Activated T-helper 1 cell treated with anti-CD3 and anti-CD28 coated beads, Interleukin-12 subunit alpha, Interleukin-12 subunit beta, Interleukin-2, Interleukin-4 antibody, amounts not matched to agents 30 ng/mL and 10 ng/mL and 1 ng/mL, durations not matched to agents 14 hours and 24 hours and 36 hours (primary cell): ENCODE measurements around the gene TSPO2. TPM values are rescaled to one million over a fixed set of nuclear protein-coding genes. Genes with fewer than 3 reads are reported as not detected.
A peak's percentile ranks its signal among the peaks of the same experiment; 100 is the strongest.

ENCODE experiments used
- DNase-seq: peaks from one replicate; pipeline ENCODE4 v3.0.0; 2021; ENCODE audit warnings: low spot score
- H3K27ac Mint-ChIP-seq: one replicate; pipeline ENCODE4 v1.8.0; 2021; ENCODE audit warnings: mild to moderate bottlenecking, mixed read lengths
- H3K27me3 Mint-ChIP-seq: one replicate; pipeline ENCODE4 v1.8.0; 2022; ENCODE audit warnings: mild to moderate bottlenecking, moderate library complexity, mixed read lengths; ENCODE audit not compliant: insufficient read depth
- H3K36me3 Mint-ChIP-seq: one replicate; pipeline ENCODE4 v1.8.0; 2021; ENCODE audit warnings: low read depth, mixed read lengths
- H3K4me1 Mint-ChIP-seq: one replicate; pipeline ENCODE4 v1.8.0; 2021; ENCODE audit warnings: low read depth, mixed read lengths
- H3K4me3 Mint-ChIP-seq: one replicate; pipeline ENCODE4 v1.8.0; 2021; ENCODE audit warnings: mild to moderate bottlenecking, moderate library complexity, mixed read lengths
- H3K9me3 Mint-ChIP-seq: one replicate; pipeline ENCODE4 v1.8.0; 2021; ENCODE audit warnings: mixed read lengths
- intact Hi-C: fragments of 100-400 bp; cut with micrococcal nuclease; formaldehyde crosslinking; loops from one replicate; pipeline ENCODE4 v1.15.1; 2024
- total RNA-seq: library from RNA; stranded (reverse); gene quantifications from 2 replicates; pipeline ENCODE4 v1.2.3, GENCODE V29; 2022

TSPO2 gene
- total RNA-seq, 1 donor from 2014 or later, result not detected

GRCh38 chr6:41047745-41048732 lies 5.8 kb downstream of the TSPO2 start:
- Mint-ChIP-seq H3K4me1 (peaks cover 16% of the 10 kb centered on the region), H3K9me3 (no peaks in the 10 kb centered on the region), H3K27ac (no peak overlapping the region), H3K36me3 (peaks cover 4% of the 10 kb centered on the region), H3K27me3 (peaks cover 2% of the 10 kb centered on the region), H3K4me3 (no peak overlapping the region)
- intact Hi-C loops, result no loop called here
- DNase-seq, result no peak

GRCh38 chr6:41049521-41049920 lies 7.3 kb downstream of the TSPO2 start:
- Mint-ChIP-seq H3K27ac (no peak overlapping the region), H3K27me3 (no peaks in the 10 kb centered on the region), H3K9me3 (no peaks in the 10 kb centered on the region), H3K36me3 (peaks cover 4% of the 10 kb centered on the region), H3K4me3 (no peak overlapping the region), H3K4me1 (peaks cover 16% of the 10 kb centered on the region)
- intact Hi-C loops, result no loop called here
- no peak for DNase-seq

- no peak overlapping the region for H3K4me3 Mint-ChIP-seq
- peaks cover 16% of the 10 kb centered on the region for H3K4me1 Mint-ChIP-seq
- DNase-seq, result no peak
- peaks cover 4% of the 10 kb centered on the region for H3K36me3 Mint-ChIP-seq
- H3K27ac Mint-ChIP-seq, result no peak overlapping the region
- H3K9me3 Mint-ChIP-seq, result no peaks in the 10 kb centered on the region
- no peaks in the 10 kb centered on the region for H3K27me3 Mint-ChIP-seq
- intact Hi-C loops, result no loop called here
Observed at GRCh38 chr6:41049955-41050354, 7.7 kb downstream of the TSPO2 start.

- DNase-seq, result no peak
- intact Hi-C loops, result no loop called here
- no peak overlapping the region for H3K4me3 Mint-ChIP-seq
- peaks cover 4% of the 10 kb centered on the region for H3K36me3 Mint-ChIP-seq
- H3K27ac Mint-ChIP-seq, result no peak overlapping the region
- no peaks in the 10 kb centered on the region for H3K9me3 Mint-ChIP-seq
- no peaks in the 10 kb centered on the region for H3K27me3 Mint-ChIP-seq
- peaks cover 16% of the 10 kb centered on the region for H3K4me1 Mint-ChIP-seq
Observed at GRCh38 chr6:41050536-41050935, 8.3 kb downstream of the TSPO2 start.

GRCh38 chr6:41051873-41052272 lies 9.6 kb downstream of the TSPO2 start:
- Mint-ChIP-seq H3K36me3 (peaks cover 6% of the 10 kb centered on the region), H3K4me3 (no peak overlapping the region), H3K4me1 (peaks cover 16% of the 10 kb centered on the region), H3K27ac (peak overlapping the region; percentile 27), H3K27me3 (no peaks in the 10 kb centered on the region), H3K9me3 (no peaks in the 10 kb centered on the region)
- DNase-seq, result no peak
- intact Hi-C loops, result no loop called here

GRCh38 chr6:41053041-41053440 lies 10.8 kb downstream of the TSPO2 start, which contains the start of gene APOBEC2:
TSS of gene APOBEC2 (plus strand) at chr6:41053202. CDS start at chr6:41053348, 146 bp downstream.
- intact Hi-C loops, result no loop called here
- Mint-ChIP-seq H3K9me3 (no peaks in the 10 kb centered on the region), H3K36me3 (peaks cover 6% of the 10 kb centered on the region), H3K4me3 (no peak within 1 kb of the TSS), H3K27ac (peak within 1 kb of the TSS; percentile 27), H3K4me1 (peaks cover 16% of the 10 kb centered on the region), H3K27me3 (no peaks in the 10 kb centered on the region)
- no peak for DNase-seq

GRCh38 chr6:41054511-41054910 lies 12.2 kb downstream of the TSPO2 start:
- Mint-ChIP-seq H3K36me3 (peaks cover 6% of the 10 kb centered on the region), H3K27ac (no peak overlapping the region), H3K4me3 (no peak overlapping the region), H3K27me3 (no peaks in the 10 kb centered on the region), H3K4me1 (peaks cover 16% of the 10 kb centered on the region), H3K9me3 (no peaks in the 10 kb centered on the region)
- DNase-seq, result no peak
- intact Hi-C loops, result no loop called here

GRCh38 chr6:41055149-41055548 lies 12.9 kb downstream of the TSPO2 start:
- Mint-ChIP-seq H3K27ac (no peak overlapping the region), H3K4me3 (no peak overlapping the region), H3K27me3 (no peaks in the 10 kb centered on the region), H3K4me1 (peaks cover 16% of the 10 kb centered on the region), H3K36me3 (peaks cover 6% of the 10 kb centered on the region), H3K9me3 (no peaks in the 10 kb centered on the region)
- no peak for DNase-seq
- intact Hi-C loops, result no loop called here

- H3K27ac Mint-ChIP-seq, result no peak overlapping the region
- intact Hi-C loops, result no loop called here
- peaks cover 8% of the 10 kb centered on the region for H3K4me1 Mint-ChIP-seq
Observed at GRCh38 chr6:41056768-41057490, 14.7 kb downstream of the TSPO2 start.

GRCh38 chr6:41058783-41059181 lies 16.5 kb downstream of the TSPO2 start:
- no peak overlapping the region for H3K27ac Mint-ChIP-seq
- H3K36me3 Mint-ChIP-seq, result peaks cover 10% of the 10 kb centered on the region
- no peaks in the 10 kb centered on the region for H3K9me3 Mint-ChIP-seq
- no peaks in the 10 kb centered on the region for H3K4me1 Mint-ChIP-seq
- no peaks in the 10 kb centered on the region for H3K27me3 Mint-ChIP-seq
- H3K4me3 Mint-ChIP-seq, result no peak overlapping the region
- DNase-seq, result no peak
- intact Hi-C loops, result no loop called here

More at GRCh38 chr6:41056768-41057490, 14.7 kb downstream of the TSPO2 start:
- Mint-ChIP-seq H3K27me3 (no peaks in the 10 kb centered on the region), H3K9me3 (no peaks in the 10 kb centered on the region), H3K36me3 (peaks cover 5% of the 10 kb centered on the region), H3K4me3 (no peak overlapping the region)
- no peak for DNase-seq

GRCh38 chr6:41059556-41059955 lies 17.3 kb downstream of the TSPO2 start:
- no peak overlapping the region for H3K4me3 Mint-ChIP-seq

GRCh38 chr6:41061196-41061726 lies 19.0 kb downstream of the TSPO2 start:
- H3K9me3 Mint-ChIP-seq, result no peaks in the 10 kb centered on the region
- no peaks in the 10 kb centered on the region for H3K27me3 Mint-ChIP-seq
- no peaks in the 10 kb centered on the region for H3K4me1 Mint-ChIP-seq
- no peak for DNase-seq
- H3K4me3 Mint-ChIP-seq, result no peak overlapping the region
- intact Hi-C loops, result no loop called here
- H3K27ac Mint-ChIP-seq, result no peak overlapping the region
- H3K36me3 Mint-ChIP-seq, result peaks cover 13% of the 10 kb centered on the region

More at GRCh38 chr6:41059556-41059955, 17.3 kb downstream of the TSPO2 start:
- Mint-ChIP-seq H3K27me3 (no peaks in the 10 kb centered on the region), H3K36me3 (peaks cover 12% of the 10 kb centered on the region), H3K9me3 (no peaks in the 10 kb centered on the region), H3K4me1 (no peaks in the 10 kb centered on the region), H3K27ac (no peak overlapping the region)
- DNase-seq, result no peak
- intact Hi-C loops, result no loop called here

- H3K27ac Mint-ChIP-seq, result no peak overlapping the region
- peaks cover 5% of the 10 kb centered on the region for H3K4me1 Mint-ChIP-seq
- H3K9me3 Mint-ChIP-seq, result no peaks in the 10 kb centered on the region
- intact Hi-C loops, result no loop called here
- DNase-seq, result no peak
- no peak overlapping the region for H3K4me3 Mint-ChIP-seq
- peaks cover 18% of the 10 kb centered on the region for H3K36me3 Mint-ChIP-seq
- no peaks in the 10 kb centered on the region for H3K27me3 Mint-ChIP-seq
Observed at GRCh38 chr6:41062056-41062455, 19.8 kb downstream of the TSPO2 start.
